Middle frontal gyrus (tissue), 1 donor: Measurements from ENCODE around the gene ZFAND2B.
"Not testable (repeated sequence)": the region's sequence is repeated elsewhere in the genome, so short reads cannot be mapped to it uniquely, and the experiment has no call there.

Source experiments
- DNase-seq: peaks from one replicate; pipeline ENCODE4 v3.0.0-alpha.2; 2015; ENCODE audit warnings: low spot score; ENCODE audit errors: extremely low spot score

Gene ZFAND2B

DNA sequence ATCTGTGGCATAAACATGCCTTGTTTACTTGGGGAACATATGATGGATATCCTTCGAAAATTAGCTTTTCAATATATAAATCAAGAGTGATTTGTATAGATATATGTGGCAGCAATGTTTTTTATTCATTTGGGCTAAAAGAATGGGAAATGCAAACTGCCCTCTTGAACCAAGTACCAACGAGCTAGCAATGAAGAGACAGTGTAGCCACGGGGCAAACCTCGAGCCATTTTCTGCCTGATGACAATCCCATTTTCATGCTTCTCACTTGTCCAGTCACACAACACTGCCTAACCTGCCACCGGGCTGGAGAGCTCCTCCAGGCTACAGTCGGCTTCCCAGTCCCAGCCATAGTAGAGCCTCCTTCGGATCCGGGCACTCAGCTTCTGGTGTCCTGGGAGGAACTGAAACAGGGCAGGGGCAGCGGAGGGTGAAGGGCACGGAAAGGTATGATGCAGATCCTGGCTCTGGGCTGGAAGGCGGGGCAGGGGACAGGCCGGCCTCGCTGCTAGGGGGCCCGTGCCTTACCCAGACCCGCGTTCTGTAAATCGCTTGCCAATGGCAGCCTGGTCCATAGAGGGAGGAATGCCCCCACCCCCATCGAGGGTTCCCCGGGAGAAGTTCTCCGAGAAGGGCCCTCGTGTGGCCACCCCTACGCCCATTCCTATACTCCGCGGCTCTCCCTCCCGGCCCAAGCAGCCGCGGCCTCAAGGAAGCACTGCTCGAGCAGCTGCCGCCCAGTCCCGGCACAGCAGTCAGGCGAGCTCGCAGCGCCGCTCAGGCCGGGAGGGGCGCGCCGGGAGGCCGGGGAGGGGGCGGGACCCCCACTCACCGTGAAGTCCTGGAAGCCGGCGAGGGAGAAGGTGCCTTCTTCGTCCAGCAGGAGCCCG, 30.4 kb upstream of the ZFAND2B start:
- no peak for DNase-seq

GRCh38 chr2:219176818-219177551, 29.6 kb upstream of the ZFAND2B start, which contains the start of gene CNPPD1:
Gene CNPPD1, minus strand, starts transcription at chr2:219176925. Its CDS starts 97 bp downstream, at chr2:219176828.
- DNase-seq = peak; percentile 85

DNA sequence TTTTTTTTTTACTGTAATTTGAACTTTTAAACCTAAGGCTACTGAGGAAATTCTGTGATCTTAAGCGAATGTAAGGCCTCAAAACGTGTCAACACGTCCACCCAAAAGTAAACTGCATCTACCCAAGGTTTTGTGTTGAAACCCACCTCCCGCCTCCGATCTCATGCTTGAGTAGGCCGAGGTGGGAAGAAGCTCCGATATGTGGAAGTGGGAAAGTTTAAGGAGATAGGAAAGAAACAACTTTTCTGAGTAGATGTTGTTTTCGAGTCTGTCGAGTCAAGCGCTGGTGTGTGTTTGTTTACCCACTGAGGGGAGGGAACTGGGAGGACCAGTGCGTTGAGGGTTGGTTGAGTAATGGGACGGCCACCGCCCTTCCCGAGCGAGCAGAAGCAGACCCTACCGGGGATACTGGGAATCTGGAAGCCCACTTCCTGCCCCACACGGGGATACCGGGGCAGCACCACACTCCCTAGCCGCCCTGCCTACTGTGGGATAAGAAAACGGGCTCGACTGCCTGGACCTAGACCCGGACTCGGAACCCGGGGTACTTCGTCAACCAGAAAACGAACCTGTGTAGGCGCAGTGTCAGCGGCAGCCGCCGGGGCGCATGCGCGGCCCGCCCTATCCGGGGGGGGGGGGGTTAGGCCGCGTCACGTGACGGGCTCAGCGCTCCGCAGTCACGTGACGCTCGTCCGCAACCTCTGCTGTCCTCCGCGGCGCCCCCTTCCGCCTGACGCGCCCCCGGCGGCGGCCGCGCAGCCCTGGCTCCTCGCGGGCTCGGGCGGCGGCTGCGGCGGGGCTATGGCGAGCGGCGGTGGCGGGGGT, 28.8 kb upstream of the ZFAND2B start, which contains the start of gene RETREG2:
RETREG2 (plus strand) TSS at position 724 of the 825 bp plus-strand sequence; CDS start at position 802, 78 bp downstream.
- DNase-seq = peak; percentile 83

DNA sequence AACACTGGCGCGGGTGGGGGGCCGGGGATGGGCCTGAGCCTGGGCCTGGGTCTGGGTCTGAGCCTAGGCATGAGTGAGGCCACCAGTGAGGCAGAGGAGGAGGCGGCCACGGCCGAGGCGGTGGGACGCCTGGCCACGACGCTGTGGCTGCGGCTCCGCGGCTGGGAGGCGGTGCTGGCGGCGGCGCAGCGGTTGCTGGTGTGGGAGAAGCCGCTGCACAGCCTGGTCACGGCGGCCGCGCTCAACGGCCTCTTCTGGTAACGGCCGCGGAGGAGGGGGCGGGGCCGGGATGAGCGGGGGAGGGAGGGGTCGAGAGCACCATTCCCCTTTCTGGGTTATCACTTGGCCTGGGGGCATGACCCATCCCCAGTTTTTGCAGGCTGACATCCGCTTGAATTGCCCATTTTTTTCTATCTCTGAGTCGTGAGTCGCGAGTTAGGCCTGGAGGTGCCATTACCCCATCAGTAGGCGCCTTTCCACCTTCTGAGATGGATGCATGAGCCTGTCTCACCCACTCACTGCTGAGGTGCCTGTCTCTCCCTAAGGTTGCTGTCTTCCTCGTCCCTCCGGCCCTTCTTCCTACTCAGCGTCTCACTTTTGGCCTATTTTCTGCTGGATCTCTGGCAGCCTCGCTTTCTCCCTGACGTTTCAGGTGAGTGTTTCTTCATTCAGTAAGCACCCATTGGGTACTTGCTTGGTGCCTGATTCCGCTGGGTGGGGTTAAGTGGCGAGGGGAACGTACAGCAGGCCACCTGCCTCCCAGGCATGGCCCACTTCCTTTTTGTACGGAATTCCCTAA, 28.0 kb upstream of the ZFAND2B start:
- no peak for DNase-seq

DNA sequence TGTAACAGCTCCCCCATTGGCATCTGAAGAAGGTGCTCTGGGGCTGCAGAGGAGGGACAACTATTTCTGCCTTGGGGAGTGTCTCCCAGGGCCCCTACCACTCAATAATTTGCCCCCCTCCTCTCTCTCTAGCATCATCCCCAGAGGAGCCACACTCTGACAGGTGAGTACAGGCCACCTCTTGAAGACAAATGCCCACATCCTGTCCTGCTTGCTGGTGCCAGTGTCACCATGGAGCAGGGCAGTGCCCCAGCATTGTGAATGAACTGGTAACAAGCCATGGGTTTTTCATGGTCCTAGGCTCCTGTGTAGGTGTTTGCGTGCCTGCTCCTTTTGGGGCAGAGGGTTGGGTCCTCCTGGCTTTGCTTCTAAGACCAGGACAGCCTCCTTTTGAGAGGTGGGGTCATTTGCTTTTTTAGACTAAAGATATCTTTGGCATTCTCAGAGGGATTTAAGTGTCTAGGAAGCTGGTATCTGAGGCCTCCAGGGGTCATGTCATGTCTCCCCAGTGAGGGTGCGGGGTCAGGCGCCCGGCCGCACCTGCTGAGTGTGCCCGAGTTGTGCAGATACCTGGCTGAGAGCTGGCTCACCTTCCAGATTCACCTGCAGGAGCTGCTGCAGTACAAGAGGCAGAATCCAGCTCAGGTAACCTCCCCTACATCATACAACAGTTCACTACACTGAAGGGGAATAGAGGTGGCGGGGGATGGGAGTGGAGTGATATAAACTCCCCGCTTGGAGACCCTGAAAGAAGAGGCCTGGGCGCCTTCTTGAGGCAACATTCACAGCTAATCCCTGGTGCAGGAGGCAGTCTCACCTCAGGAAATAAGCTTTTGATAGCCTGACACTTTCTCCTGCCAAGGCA, 26.7 kb upstream of the ZFAND2B start:
- no peak for DNase-seq

GRCh38 chr2:219180961-219181360, 25.6 kb upstream of the ZFAND2B start:
- no peak for DNase-seq

DNA sequence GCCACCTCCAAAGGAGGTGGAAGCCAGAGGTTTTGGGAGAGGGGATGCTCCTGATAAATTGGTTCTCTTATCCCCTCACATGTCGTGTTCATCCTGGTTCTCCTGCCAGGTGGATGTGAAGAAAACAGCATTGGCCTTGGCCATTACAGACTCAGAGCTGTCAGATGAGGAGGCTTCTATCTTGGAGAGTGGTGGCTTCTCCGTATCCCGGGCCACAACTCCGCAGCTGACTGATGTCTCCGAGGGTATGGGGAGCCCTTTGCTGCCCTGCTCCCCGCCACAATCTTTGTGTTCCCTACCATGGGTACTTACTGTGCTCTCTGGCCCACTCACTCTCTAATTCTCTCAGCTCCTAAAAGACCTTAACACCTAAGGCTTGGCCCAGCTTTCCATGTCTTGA, 25.1 kb upstream of the ZFAND2B start:
- DNase-seq = no peak

DNA sequence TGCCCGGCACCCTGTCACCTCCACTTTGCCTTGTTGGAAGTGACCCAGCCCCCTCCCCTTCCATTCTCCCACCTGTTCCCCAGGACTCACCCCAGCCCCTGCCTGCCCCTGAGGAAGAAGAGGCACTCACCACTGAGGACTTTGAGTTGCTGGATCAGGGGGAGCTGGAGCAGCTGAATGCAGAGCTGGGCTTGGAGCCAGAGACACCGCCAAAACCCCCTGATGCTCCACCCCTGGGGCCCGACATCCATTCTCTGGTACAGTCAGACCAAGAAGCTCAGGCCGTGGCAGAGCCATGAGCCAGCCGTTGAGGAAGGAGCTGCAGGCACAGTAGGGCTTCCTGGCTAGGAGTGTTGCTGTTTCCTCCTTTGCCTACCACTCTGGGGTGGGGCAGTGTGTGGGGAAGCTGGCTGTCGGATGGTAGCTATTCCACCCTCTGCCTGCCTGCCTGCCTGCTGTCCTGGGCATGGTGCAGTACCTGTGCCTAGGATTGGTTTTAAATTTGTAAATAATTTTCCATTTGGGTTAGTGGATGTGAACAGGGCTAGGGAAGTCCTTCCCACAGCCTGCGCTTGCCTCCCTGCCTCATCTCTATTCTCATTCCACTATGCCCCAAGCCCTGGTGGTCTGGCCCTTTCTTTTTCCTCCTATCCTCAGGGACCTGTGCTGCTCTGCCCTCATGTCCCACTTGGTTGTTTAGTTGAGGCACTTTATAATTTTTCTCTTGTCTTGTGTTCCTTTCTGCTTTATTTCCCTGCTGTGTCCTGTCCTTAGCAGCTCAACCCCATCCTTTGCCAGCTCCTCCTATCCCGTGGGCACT, 24.0 kb upstream of the ZFAND2B start:
- no peak for DNase-seq

- no peak for DNase-seq
These were observed 23.3 kb upstream of the ZFAND2B start for GRCh38 chr2:219183151-219183772.

DNA sequence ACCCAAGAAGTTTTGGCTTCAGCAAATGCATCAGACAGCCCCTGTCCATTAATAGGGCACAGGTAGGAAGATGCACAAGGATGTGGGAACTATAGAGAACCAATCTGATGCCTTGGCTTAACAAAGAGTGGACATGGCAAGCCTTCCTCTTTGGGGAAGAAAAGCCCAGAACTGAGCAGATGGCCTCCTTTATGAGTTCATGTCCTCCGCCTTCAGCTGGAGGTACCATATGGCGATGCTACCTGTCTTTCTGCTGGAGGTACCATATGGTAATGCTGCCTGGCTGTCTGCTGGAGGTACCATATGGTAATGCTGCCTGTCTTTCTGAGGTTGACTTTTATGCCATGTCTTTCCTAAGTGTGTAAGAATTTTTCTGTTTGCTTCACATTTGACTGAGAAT, 22.5 kb upstream of the ZFAND2B start:
- no peak for DNase-seq

- DNase-seq = no peak
These were observed 19.7 kb upstream of the ZFAND2B start for GRCh38 chr2:219186754-219187456.

- DNase-seq = no peak
These were observed 9.2 kb upstream of the ZFAND2B start for GRCh38 chr2:219197388-219197787.

- no peak for DNase-seq
These were observed 7.6 kb upstream of the ZFAND2B start for GRCh38 chr2:219198974-219199373.

GRCh38 chr2:219199470-219200211, 6.9 kb upstream of the ZFAND2B start:
- no peak for DNase-seq

DNA sequence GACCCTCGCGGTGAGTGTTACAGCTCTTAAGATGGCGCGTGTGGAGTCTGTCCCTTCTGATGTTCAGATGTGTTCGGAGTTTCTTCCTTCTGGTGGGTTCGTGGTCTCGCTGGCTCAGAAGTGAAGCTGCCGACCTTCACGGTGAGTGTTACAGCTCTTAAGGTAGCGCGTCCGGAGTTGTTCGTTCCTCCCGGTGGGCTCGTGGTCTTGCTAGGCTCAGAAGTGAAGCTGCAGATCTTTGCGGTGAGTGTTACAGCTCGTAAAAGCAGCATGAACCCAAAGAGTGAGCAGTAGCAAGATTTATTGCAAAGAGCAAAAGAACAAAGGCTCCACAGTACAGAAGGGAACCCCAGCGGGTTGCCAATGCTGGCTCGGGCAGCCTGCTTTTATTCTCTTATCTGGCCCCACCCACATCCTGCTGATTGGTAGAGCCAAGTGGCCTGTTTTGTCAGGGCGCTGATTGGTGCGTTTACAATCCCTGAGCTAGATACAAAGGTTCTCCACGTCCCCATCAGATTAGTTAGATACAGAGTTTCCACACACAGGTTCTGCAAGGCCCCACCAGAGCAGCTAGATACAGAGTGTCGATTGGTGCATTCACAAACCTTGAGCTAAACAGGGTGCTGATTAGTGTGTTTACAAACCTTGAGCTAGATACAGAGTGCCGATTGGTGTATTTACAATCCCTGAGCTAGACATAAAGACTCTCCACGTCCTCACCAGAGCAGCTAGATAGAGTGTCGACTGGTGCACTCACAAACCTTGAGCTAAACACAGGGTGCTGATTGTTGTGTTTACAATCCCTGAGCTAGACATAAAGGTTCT, 5.9 kb upstream of the ZFAND2B start:
- DNase-seq = not testable (repeated sequence)

DNA sequence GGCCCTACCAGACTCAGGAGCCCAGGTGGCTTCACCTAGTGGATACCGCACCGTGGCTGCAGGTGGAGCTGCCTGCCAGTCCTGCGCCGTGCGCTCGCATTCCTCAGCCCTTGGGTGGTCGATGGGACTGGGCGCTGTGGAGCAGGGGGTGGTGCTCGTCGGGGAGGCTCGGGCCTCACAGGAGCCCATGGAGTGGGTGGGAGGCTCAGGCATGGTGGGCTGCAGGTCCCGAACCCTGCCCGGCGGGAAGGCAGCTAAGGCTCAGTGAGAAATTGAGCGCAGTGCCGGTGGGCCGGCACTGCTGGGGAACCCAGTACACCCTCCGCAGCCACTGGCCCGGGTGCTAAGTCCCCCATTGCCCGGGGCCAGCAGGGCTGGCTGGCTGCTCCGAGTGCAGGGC, 5.3 kb upstream of the ZFAND2B start:
- not testable (repeated sequence) for DNase-seq
